RWPE1 (cell line): ENCODE measurements around the gene SLC25A26.

ENCODE experiments used
- CTCF ChIA-PET: fragments of 350-600 bp; sonication (Branson Sonifier 250); formaldehyde crosslinking; extraction: SDS; loops from one replicate; lab custom pipeline; 2021; lab: Yijun Ruan, JAX
- POLR2A ChIA-PET: fragments of 400-600 bp; formaldehyde crosslinking; extraction: SDS; loops from one replicate; lab custom pipeline; 2020; ENCODE audit warnings: antibody characterized with exemption; ENCODE audit not compliant: low non-redundant PET; lab: Yijun Ruan, JAX
- DNase-seq: peaks from one replicate; pipeline ENCODE4 v3.0.0; 2012; ENCODE audit warnings: low spot score
- H3K27ac ChIP-seq: fragments of 450-650 bp; 2 replicates; pipeline ENCODE4 v1.5.1; 2017
- CTCF ChIP-seq: fragments of 450-650 bp; conservative IDR thresholded peaks from 2 replicates; pipeline ENCODE4 v1.5.1; 2017; ENCODE audit warnings: low read depth, mild to moderate bottlenecking

SLC25A26 gene

GRCh38 chr3:66363148-66363547 lies 142.3 kb downstream of the SLC25A26 start:
- no peak for DNase-seq
- no peak for TF ChIP-seq CTCF
- ChIA-PET CTCF (no interaction called here), POLR2A (no interaction called here)
- H3K27ac ChIP-seq = no peak overlapping the region

- ChIA-PET CTCF (no interaction called here), POLR2A (no interaction called here)
- TF ChIP-seq CTCF = no peak
- no peak overlapping the region for H3K27ac ChIP-seq
- DNase-seq = no peak
Observed at GRCh38 chr3:66365080-66365479, 144.3 kb downstream of the SLC25A26 start.

- DNase-seq = no peak
- POLR2A ChIA-PET = no interaction called here
- TF ChIP-seq CTCF = no peak
- CTCF ChIA-PET = no interaction called here
- no peak overlapping the region for H3K27ac ChIP-seq
Observed at GRCh38 chr3:66366747-66367146, 145.9 kb downstream of the SLC25A26 start.

GRCh38 chr3:66367979-66368378 lies 147.2 kb downstream of the SLC25A26 start:
- H3K27ac ChIP-seq = no peak overlapping the region
- ChIA-PET CTCF (no interaction called here), POLR2A (no interaction called here)
- no peak for DNase-seq
- TF ChIP-seq CTCF = no peak

- no peak for TF ChIP-seq CTCF
- ChIA-PET POLR2A (no interaction called here), CTCF (interaction anchor here (0.6 kb wide), 1 partner anchor 31 kb away, joined by 4 read pairs; no protein-coding TSS in a partner anchor)
- no peak for DNase-seq
- no peak overlapping the region for H3K27ac ChIP-seq
Observed at GRCh38 chr3:66370179-66370578, 149.4 kb downstream of the SLC25A26 start.

- H3K27ac ChIP-seq = no peak overlapping the region
- POLR2A ChIA-PET = no interaction called here
- TF ChIP-seq CTCF = no peak
- no peak for DNase-seq
- CTCF ChIA-PET = no interaction called here
Observed at GRCh38 chr3:66371432-66371831, 150.6 kb downstream of the SLC25A26 start.
